Measurements from ENCODE around the gene MIGA2.

DNA sequence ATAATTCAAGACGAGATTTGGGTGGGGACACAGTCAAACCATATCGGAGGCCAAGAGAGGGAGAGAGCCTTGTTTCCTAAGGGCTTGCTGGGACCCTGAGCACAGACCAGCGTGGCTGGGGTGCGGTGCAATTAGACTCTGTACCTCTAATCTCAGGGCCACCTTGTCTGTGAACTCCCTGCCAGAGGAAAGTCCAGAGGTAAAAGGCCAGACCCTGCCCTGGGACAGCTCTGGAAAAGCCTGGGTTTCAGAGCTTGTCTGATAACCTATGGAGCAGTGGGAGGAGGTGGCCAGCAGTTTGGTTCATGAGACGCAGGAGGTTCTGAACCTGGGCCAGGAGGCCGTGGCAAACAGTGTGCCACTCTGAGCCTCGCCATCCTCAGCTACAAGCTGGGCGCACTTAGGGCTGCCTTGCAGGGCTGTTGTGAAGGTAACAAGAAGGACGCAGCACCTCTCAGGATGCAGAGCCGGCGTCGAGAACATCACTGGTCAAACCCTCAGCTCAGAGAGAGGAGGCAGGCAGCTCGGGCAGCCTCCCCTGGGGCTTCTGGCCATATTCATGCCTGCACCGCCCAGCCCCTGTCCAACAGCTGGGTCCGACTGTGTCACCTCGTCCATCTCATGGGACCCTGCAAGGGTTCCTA lies 39.7 kb downstream of the MIGA2 start:
- TF ChIP-seq EZH2 (IDR thresholded peaks at IDR 0.05; ENCODE audit: low read depth, low read length, severe bottlenecking) (no peak), SP4 (IDR thresholded peaks at IDR 0.05; ENCODE audit: low read length) (no peak), EP300 (IDR thresholded peaks at IDR 0.05; ENCODE audit: borderline replicate concordance in 1 of 2, low read depth in 2 of 2, low read length in 2 of 2) (no peak), TAF1 (IDR thresholded peaks at IDR 0.05; ENCODE audit: low read depth, low read length) (no peak), CEBPB (IDR thresholded peaks at IDR 0.05; ENCODE audit: low read depth, low read length) (no peak), POLR2AphosphoS5 (IDR thresholded peaks at IDR 0.05; ENCODE audit: low read depth, low read length) (no peak), CREB1 (IDR thresholded peaks at IDR 0.05) (no peak), YY1 (IDR thresholded peaks at IDR 0.05; ENCODE audit: low read depth, low read length) (no peak), KDM5A (IDR thresholded peaks at IDR 0.05; ENCODE audit: low read length) (no peak), BRCA1 (IDR thresholded peaks at IDR 0.05; ENCODE audit: low read depth, low read length) (no peak)
- TF ChIP-seq, protein P1, sequence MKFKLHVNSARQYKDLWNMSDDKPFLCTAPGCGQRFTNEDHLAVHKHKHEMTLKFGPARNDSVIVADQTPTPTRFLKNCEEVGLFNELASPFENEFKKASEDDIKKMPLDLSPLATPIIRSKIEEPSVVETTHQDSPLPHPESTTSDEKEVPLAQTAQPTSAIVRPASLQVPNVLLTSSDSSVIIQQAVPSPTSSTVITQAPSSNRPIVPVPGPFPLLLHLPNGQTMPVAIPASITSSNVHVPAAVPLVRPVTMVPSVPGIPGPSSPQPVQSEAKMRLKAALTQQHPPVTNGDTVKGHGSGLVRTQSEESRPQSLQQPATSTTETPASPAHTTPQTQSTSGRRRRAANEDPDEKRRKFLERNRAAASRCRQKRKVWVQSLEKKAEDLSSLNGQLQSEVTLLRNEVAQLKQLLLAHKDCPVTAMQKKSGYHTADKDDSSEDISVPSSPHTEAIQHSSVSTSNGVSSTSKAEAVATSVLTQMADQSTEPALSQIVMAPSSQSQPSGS (IDR thresholded peaks at IDR 0.05; ENCODE audit: low read length), result no peak
- TF ChIP-seq, protein P2, sequence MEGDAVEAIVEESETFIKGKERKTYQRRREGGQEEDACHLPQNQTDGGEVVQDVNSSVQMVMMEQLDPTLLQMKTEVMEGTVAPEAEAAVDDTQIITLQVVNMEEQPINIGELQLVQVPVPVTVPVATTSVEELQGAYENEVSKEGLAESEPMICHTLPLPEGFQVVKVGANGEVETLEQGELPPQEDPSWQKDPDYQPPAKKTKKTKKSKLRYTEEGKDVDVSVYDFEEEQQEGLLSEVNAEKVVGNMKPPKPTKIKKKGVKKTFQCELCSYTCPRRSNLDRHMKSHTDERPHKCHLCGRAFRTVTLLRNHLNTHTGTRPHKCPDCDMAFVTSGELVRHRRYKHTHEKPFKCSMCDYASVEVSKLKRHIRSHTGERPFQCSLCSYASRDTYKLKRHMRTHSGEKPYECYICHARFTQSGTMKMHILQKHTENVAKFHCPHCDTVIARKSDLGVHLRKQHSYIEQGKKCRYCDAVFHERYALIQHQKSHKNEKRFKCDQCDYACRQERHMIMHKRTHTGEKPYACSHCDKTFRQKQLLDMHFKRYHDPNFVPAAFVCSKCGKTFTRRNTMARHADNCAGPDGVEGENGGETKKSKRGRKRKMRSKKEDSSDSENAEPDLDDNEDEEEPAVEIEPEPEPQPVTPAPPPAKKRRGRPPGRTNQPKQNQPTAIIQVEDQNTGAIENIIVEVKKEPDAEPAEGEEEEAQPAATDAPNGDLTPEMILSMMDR (IDR thresholded peaks at IDR 0.05; ENCODE audit: control extremely low read depth in 1 of 3, insufficient read depth in 1 of 3, low read depth in 1 of 3, low read length in 3 of 3), result no peak
- TF ChIP-seq, protein P3, sequence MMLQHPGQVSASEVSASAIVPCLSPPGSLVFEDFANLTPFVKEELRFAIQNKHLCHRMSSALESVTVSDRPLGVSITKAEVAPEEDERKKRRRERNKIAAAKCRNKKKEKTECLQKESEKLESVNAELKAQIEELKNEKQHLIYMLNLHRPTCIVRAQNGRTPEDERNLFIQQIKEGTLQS (IDR thresholded peaks at IDR 0.05; ENCODE audit: insufficient read depth, low read depth, low read length), result no peak

All from H1 (cell line).